CD14-positive monocyte (primary cell): Measurements from ENCODE around the gene RSRP1. TPM values are rescaled to one million over a fixed set of nuclear protein-coding genes. Genes with fewer than 3 reads are reported as not detected.

Experiments used
- DNase-seq, 3 donors: peaks; one replicate each; pipeline ENCODE4 v3.0.0-alpha.2; 2011 to 2022
- H2AFZ ChIP-seq: 2 replicates; pipeline ENCODE4 v1.6.0; 2012; ENCODE audit warnings: mild to moderate bottlenecking, low read depth, low read length, inconsistent platforms; ENCODE audit not compliant: insufficient read depth, poor library complexity, severe bottlenecking
- H3K27ac ChIP-seq, 2 donors: 1 replicate in 1 of 2; 2 replicates in 1 of 2; pipeline ENCODE4 v1.5.1; 2012 to 2013; ENCODE audit warnings: low read length in 2 of 2, control low read depth in 1 of 2, inconsistent platforms in 1 of 2, low read depth in 1 of 2, mild to moderate bottlenecking in 1 of 2
- H3K27me3 ChIP-seq, 2 donors: one replicate each; pipeline versions ENCODE4 v1.6.0 to v1.6.1; 2011 to 2013; ENCODE audit warnings: low read length in 2 of 2; ENCODE audit not compliant: control insufficient read depth in 2 of 2, insufficient read depth in 2 of 2
- H3K36me3 ChIP-seq, 2 donors: replicated peaks in 1 of 2; 1 replicate in 1 of 2; 2 replicates in 1 of 2; pipeline versions ENCODE4 v1.5.1 to v1.6.1; 2012 to 2013; ENCODE audit warnings: low read length in 2 of 2, control low read depth in 1 of 2, inconsistent platforms in 1 of 2, mild to moderate bottlenecking in 1 of 2; ENCODE audit not compliant: insufficient read depth in 2 of 2, control insufficient read depth in 1 of 2
- H3K4me1 ChIP-seq, 2 donors: 1 replicate in 1 of 2; 2 replicates in 1 of 2; pipeline versions ENCODE4 v1.5.1 to v1.6.1; 2012 to 2013; ENCODE audit warnings: low read length in 2 of 2, control low read depth in 1 of 2, inconsistent platforms in 1 of 2, mild to moderate bottlenecking in 1 of 2, moderate library complexity in 1 of 2; ENCODE audit not compliant: insufficient read depth in 2 of 2, control insufficient read depth in 1 of 2
- H3K4me2 ChIP-seq: replicated peaks from 2 replicates; pipeline ENCODE3; 2012; ENCODE audit warnings: low read length, moderate library complexity, mild to moderate bottlenecking; ENCODE audit not compliant: poor library complexity, severe bottlenecking; ENCODE audit errors: extremely low read depth
- H3K4me3 ChIP-seq, 3 experiments: fragments of 200-600 bp in 1 of 3; sonication (generic) in 1 of 3; replicated peaks in 1 of 3; 1 replicate in 2 of 3; 2 replicates in 1 of 3; pipeline ENCODE4 v1.5.1; 2011 to 2013; ENCODE audit warnings: low read length in 3 of 3, mild to moderate bottlenecking in 3 of 3, control low read depth in 2 of 3, low read depth in 2 of 3, inconsistent platforms in 1 of 3, moderate library complexity in 1 of 3
- H3K79me2 ChIP-seq: 2 replicates; pipeline ENCODE4 v1.6.0; 2012; ENCODE audit warnings: mild to moderate bottlenecking, control low read depth, inconsistent platforms, low read length, moderate library complexity; ENCODE audit not compliant: insufficient read depth
- H3K9ac ChIP-seq: 2 replicates; pipeline ENCODE4 v1.6.0; 2017; ENCODE audit warnings: low read length, mild to moderate bottlenecking; ENCODE audit not compliant: insufficient read depth, poor library complexity, severe bottlenecking
- H3K9me3 ChIP-seq, 2 donors: replicated peaks in 1 of 2; 1 replicate in 1 of 2; 2 replicates in 1 of 2; pipeline versions ENCODE4 v1.5.1 to v1.6.1; 2012 to 2013; ENCODE audit warnings: low read length in 2 of 2, control low read depth in 1 of 2; ENCODE audit not compliant: control insufficient read depth in 1 of 2, insufficient read depth in 1 of 2
- H4K20me1 ChIP-seq: 2 replicates; pipeline ENCODE4 v1.6.0; 2012; ENCODE audit warnings: mild to moderate bottlenecking, low read length, control low read depth, moderate library complexity; ENCODE audit not compliant: insufficient read depth
- H3K27ac Mint-ChIP-seq, 7 donors: one replicate each; pipeline ENCODE4 v1.8.0; 2020; ENCODE audit warnings: mild to moderate bottlenecking in 7 of 7, mixed read lengths in 7 of 7, moderate library complexity in 6 of 7, inconsistent platforms in 2 of 7
- H3K27me3 Mint-ChIP-seq, 3 donors: one replicate each; pipeline ENCODE4 v1.8.0; 2021 to 2022; ENCODE audit warnings: low read depth in 3 of 3, mild to moderate bottlenecking in 3 of 3, mixed read lengths in 3 of 3, moderate library complexity in 3 of 3, inconsistent platforms in 1 of 3
- H3K36me3 Mint-ChIP-seq, 2 donors: one replicate each; pipeline ENCODE4 v1.8.0; 2020; ENCODE audit warnings: mixed read lengths in 2 of 2, inconsistent platforms in 1 of 2, mild to moderate bottlenecking in 1 of 2
- H3K4me1 Mint-ChIP-seq: one replicate; pipeline ENCODE4 v1.8.0; 2020; ENCODE audit warnings: mild to moderate bottlenecking, mixed read lengths
- H3K4me3 Mint-ChIP-seq, 2 donors: one replicate each; pipeline ENCODE4 v1.8.0; 2020; ENCODE audit warnings: mild to moderate bottlenecking in 2 of 2, mixed read lengths in 2 of 2, moderate library complexity in 1 of 2
- H3K9me3 Mint-ChIP-seq, 7 donors: one replicate each; pipeline ENCODE4 v1.8.0; 2020 to 2022; ENCODE audit warnings: mixed read lengths in 7 of 7, mild to moderate bottlenecking in 6 of 7, moderate library complexity in 6 of 7, inconsistent platforms in 2 of 7
- WGBS: methylation state at CpG from one replicate; pipeline ENCODE4 v1.1.5; 2013; ENCODE audit warnings: missing lambda C conversion rate; ENCODE audit not compliant: insufficient coverage; 5-methylcytosine and 5-hydroxymethylcytosine counted together
- intact Hi-C, 2 donors: fragments of 100-400 bp; cut with micrococcal nuclease; formaldehyde crosslinking; loops; one replicate each; pipeline versions ENCODE4 v1.15.0 to v1.15.1; 2023
- polyA plus RNA-seq, 3 donors: library from polyadenylated mRNA; depleted of rRNA in 1 of 3; unstranded in 2 of 3; stranded (reverse) in 1 of 3; fragments of 300-500 nt in 2 of 3; fragments of >200 nt in 1 of 3; fragmentation: Illumina TruSeq in 2 of 3; gene quantifications; 1 replicate in 2 of 3; 2 replicates in 1 of 3; pipeline ENCODE4 v1.2.3, GENCODE V29; 2012 to 2021
- TF ChIP-seq, protein P1 (sequence below): fragments of 200-600 bp; IDR thresholded peaks from one replicate; pipeline ENCODE4 v1.8.0; 2022; ENCODE audit warnings: antibody characterized with exemption, mild to moderate bottlenecking

Gene RSRP1
- polyA plus RNA-seq, 3 donors = 23.6 to 272 (median 30.2) TPM

DNA sequence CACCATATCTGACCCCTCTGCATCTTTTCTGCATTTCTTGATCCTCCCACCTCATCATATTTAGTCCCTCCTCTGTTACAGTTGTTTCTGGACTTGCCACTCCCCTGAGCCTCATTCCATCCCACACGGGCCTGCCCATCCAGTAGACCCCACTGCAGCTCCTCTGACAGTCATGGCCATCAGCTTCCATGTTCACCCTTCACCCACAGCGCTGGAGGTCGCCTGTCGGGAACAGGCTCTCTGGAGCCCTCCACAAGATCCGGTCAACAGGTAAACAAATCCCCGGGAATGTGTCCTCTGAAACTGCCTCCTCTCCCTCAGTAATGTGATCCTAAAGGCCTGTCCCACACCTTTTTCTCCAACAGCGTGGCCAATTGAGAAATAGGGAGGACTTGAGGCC, 46.2 kb downstream of the RSRP1 start:
- Histone ChIP-seq H3K79me2 (no peaks in the 10 kb centered on the region), H3K36me3 (no peaks in the 10 kb centered on the region), H3K9me3 (no peaks in the 10 kb centered on the region), H3K27me3 (no peaks in the 10 kb centered on the region), H3K27ac (no peak overlapping the region), H3K4me3 (no peak overlapping the region), H3K4me2 (no peak overlapping the region), H2AFZ (no peak overlapping the region), H3K9ac (no peak overlapping the region), H3K4me1 (no peaks in the 10 kb centered on the region), H4K20me1 (no peaks in the 10 kb centered on the region)
- H3K4me1 Mint-ChIP-seq = peaks cover 9% of the 10 kb centered on the region
- H3K36me3 Mint-ChIP-seq = no peaks in the 10 kb centered on the region
- intact Hi-C loops = loop anchor here in 1 of 2 donors (2.0 to 10.0 kb wide), 2 partner anchors 286 to 352 kb away; no protein-coding TSS in a partner anchor
- DNase-seq = no peak
- H3K27me3 Mint-ChIP-seq = peaks cover 7 to 11% (median 8%) of the 10 kb centered on the region in 3 donors
- H3K9me3 Mint-ChIP-seq = no peaks in the 10 kb centered on the region
- no peak overlapping the region for H3K4me3 Mint-ChIP-seq
- no peak overlapping the region for H3K27ac Mint-ChIP-seq
- TF ChIP-seq, protein P1, sequence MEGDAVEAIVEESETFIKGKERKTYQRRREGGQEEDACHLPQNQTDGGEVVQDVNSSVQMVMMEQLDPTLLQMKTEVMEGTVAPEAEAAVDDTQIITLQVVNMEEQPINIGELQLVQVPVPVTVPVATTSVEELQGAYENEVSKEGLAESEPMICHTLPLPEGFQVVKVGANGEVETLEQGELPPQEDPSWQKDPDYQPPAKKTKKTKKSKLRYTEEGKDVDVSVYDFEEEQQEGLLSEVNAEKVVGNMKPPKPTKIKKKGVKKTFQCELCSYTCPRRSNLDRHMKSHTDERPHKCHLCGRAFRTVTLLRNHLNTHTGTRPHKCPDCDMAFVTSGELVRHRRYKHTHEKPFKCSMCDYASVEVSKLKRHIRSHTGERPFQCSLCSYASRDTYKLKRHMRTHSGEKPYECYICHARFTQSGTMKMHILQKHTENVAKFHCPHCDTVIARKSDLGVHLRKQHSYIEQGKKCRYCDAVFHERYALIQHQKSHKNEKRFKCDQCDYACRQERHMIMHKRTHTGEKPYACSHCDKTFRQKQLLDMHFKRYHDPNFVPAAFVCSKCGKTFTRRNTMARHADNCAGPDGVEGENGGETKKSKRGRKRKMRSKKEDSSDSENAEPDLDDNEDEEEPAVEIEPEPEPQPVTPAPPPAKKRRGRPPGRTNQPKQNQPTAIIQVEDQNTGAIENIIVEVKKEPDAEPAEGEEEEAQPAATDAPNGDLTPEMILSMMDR = no peak
- 100% methylated on average over 2 of the region's 7 CpGs for WGBS

DNA sequence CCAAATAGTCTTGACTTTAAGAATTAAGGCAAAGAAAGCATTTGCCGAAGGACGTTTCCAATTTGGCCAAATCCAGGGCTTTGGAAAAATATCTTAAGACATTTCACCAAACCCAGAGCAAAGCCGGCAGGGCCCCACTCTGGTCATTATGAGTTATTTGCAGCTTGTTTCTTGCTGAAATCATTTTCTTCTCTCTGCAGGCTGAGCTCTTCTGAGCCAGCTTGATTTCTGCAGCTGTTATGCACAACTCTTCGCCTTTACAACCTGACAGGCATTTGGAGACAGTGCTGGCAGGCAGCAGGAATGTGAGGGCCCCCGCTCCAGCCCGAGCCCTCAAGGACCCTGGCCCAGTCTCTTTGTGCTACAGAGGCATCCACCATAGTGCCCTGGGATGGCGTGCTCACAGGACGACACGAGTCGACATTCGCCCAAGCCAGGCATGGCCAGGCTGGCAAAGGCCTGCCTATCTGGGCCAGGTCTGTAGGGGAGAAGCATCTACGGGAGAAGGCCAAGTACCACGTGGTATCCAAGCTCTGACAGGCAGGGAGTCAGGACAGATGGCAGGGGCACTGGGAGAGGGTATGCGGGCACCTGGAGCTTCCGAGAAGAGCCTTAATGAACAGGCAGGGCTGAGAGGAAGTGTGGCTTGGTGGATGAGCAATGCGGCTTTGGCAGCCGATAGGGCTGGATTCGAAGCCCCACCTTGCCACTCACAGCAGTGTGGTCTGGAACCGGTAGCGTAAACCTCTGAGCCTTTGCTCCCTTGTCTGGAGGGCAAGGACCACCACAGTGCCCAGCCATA, 47.2 kb downstream of the RSRP1 start:
- Histone ChIP-seq H4K20me1 (no peaks in the 10 kb centered on the region), H3K4me1 (no peaks in the 10 kb centered on the region), H3K36me3 (no peaks in the 10 kb centered on the region), H3K4me3 (no peak overlapping the region), H3K27me3 (no peaks in the 10 kb centered on the region), H3K9ac (no peak overlapping the region), H3K27ac (no peak overlapping the region), H3K4me2 (no peak overlapping the region), H2AFZ (no peak overlapping the region), H3K9me3 (no peaks in the 10 kb centered on the region), H3K79me2 (no peaks in the 10 kb centered on the region)
- H3K36me3 Mint-ChIP-seq = no peaks in the 10 kb centered on the region
- intact Hi-C loops = loop anchor here in 1 of 2 donors (2.0 to 10.0 kb wide), 2 partner anchors 285 to 351 kb away; no protein-coding TSS in a partner anchor
- no peaks in the 10 kb centered on the region for H3K9me3 Mint-ChIP-seq
- 92% methylated on average over 14 of the region's 20 CpGs for WGBS
- no peak for DNase-seq
- no peak overlapping the region for H3K27ac Mint-ChIP-seq
- H3K4me3 Mint-ChIP-seq = no peak overlapping the region
- TF ChIP-seq, protein P1 = no peak
- peaks cover 7 to 8% (median 8%) of the 10 kb centered on the region in 3 donors for H3K27me3 Mint-ChIP-seq
- peaks cover 9% of the 10 kb centered on the region for H3K4me1 Mint-ChIP-seq
